ENCODE data around the gene PAM.

GRCh38 chr5:102760815-102761214 lies 5.7 kb downstream of the PAM start:
- TF ChIP-seq CTCF (IDR thresholded peaks at IDR 0.05) (no peak), REST (IDR thresholded peaks at IDR 0.05; ENCODE audit: insufficient read depth in 1 of 2, low read depth in 2 of 2, low read length in 1 of 2) (no peak), POLR2AphosphoS5 (IDR thresholded peaks at IDR 0.05; ENCODE audit: low read depth, low read length) (no peak), TCF7L2 (IDR thresholded peaks at IDR 0.05; ENCODE audit: low read depth, low read length) (no peak)

Data from Panc1 (cell line).